Lower leg skin (tissue), 3 donors: ENCODE data around the gene SMC1B.

ENCODE experiments used
- POLR2A ChIP-seq, 2 donors: fragments of 450-650 bp; IDR thresholded peaks; one replicate each; pipeline ENCODE4 v1.6.1; 2016 to 2017; ENCODE audit warnings: antibody characterized with exemption in 2 of 2, mild to moderate bottlenecking in 1 of 2, moderate library complexity in 1 of 2
- TF ChIP-seq, protein P1 (sequence below), 3 donors: fragments of 450-650 bp; IDR thresholded peaks; one replicate each; pipeline ENCODE4 v1.5.1; 2016; ENCODE audit warnings: antibody characterized with exemption in 3 of 3, mild to moderate bottlenecking in 3 of 3, moderate library complexity in 2 of 3

DNA sequence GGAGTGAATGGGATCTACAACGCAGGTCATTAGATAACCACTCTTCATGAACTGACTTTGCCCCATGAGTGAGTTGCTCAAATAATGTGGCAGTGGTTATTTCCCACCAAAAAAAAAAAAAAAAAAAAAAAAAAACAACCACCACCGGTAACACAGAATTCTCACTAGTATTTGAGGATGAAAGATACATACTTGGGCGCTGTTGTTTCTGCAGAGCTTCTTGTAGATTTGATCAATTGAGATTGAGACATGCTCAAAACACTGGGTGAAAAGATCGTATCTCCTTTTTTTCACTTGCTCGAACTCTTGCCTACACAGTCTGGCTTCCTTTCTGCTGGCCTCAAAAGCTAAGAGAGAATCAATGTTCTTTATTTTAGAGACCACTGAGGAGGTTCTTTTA lies 59.6 kb downstream of the SMC1B start:
- no peak for TF ChIP-seq POLR2A (IDR thresholded peaks at IDR 0.05)
- TF ChIP-seq, protein P1, sequence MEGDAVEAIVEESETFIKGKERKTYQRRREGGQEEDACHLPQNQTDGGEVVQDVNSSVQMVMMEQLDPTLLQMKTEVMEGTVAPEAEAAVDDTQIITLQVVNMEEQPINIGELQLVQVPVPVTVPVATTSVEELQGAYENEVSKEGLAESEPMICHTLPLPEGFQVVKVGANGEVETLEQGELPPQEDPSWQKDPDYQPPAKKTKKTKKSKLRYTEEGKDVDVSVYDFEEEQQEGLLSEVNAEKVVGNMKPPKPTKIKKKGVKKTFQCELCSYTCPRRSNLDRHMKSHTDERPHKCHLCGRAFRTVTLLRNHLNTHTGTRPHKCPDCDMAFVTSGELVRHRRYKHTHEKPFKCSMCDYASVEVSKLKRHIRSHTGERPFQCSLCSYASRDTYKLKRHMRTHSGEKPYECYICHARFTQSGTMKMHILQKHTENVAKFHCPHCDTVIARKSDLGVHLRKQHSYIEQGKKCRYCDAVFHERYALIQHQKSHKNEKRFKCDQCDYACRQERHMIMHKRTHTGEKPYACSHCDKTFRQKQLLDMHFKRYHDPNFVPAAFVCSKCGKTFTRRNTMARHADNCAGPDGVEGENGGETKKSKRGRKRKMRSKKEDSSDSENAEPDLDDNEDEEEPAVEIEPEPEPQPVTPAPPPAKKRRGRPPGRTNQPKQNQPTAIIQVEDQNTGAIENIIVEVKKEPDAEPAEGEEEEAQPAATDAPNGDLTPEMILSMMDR (IDR thresholded peaks at IDR 0.05): no peak
